Body of pancreas (tissue), 4 donors: ENCODE results near the gene ZNF460.

Experiments used
- POLR2A ChIP-seq, 3 donors: fragments of 450-650 bp; IDR thresholded peaks; one replicate each; pipeline ENCODE4 v1.6.1; 2016; ENCODE audit warnings: antibody characterized with exemption in 3 of 3, mild to moderate bottlenecking in 2 of 3
- TF ChIP-seq, protein P1 (sequence below), 7 experiments: fragments of 450-650 bp in 4 of 7; fragments of 200-600 bp in 3 of 7; sonication (generic) in 3 of 7; IDR thresholded peaks; one replicate each; pipeline ENCODE4 v1.5.1; 2016 to 2019; ENCODE audit warnings: antibody characterized with exemption in 7 of 7

DNA sequence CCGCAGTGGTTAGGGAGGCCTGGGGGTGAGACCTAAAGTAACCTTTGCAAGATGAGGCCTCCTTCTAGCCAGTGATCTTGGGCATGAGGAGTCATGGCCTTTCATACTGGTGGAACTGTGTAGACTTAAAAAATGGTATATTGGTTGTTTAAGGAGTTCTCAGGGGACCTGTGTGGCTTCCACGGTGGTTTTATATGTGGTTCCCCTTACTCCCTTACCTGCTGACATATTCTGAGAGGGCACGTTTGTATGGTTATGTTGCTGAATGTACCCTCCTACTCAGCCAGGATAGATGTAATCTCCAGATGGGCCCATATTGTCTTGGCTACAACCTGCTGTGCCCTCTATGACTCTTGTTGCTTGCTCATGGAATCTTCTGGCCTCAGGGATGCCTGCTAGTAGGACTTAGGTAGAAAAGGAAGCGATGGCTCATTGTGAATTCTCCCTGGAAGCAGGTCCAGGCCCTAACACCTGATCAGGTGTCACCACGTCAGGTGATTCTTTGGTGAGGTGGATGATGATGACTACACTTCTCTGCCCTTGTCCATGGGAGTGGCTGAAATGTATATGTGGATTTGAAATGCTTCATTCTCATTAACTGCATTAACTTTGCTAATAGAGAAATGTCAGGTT lies 1.8 kb downstream of the ZNF460 start:
- TF ChIP-seq, protein P1, sequence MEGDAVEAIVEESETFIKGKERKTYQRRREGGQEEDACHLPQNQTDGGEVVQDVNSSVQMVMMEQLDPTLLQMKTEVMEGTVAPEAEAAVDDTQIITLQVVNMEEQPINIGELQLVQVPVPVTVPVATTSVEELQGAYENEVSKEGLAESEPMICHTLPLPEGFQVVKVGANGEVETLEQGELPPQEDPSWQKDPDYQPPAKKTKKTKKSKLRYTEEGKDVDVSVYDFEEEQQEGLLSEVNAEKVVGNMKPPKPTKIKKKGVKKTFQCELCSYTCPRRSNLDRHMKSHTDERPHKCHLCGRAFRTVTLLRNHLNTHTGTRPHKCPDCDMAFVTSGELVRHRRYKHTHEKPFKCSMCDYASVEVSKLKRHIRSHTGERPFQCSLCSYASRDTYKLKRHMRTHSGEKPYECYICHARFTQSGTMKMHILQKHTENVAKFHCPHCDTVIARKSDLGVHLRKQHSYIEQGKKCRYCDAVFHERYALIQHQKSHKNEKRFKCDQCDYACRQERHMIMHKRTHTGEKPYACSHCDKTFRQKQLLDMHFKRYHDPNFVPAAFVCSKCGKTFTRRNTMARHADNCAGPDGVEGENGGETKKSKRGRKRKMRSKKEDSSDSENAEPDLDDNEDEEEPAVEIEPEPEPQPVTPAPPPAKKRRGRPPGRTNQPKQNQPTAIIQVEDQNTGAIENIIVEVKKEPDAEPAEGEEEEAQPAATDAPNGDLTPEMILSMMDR (IDR thresholded peaks at IDR 0.05): no peak
- no peak for TF ChIP-seq POLR2A (IDR thresholded peaks at IDR 0.05)
